Skeletal muscle cell (primary cell): ENCODE measurements around the gene ARHGAP18.

Experiments used
- DNase-seq: peaks from one replicate; pipeline ENCODE4 v3.0.0-alpha.2; 2010; ENCODE audit warnings: low read depth
- H3K4me3 ChIP-seq: 2 replicates; pipeline ENCODE4 v1.5.1; 2011; ENCODE audit warnings: low read depth, mild to moderate bottlenecking, control low read depth, low read length, moderate library complexity

Gene ARHGAP18

DNA sequence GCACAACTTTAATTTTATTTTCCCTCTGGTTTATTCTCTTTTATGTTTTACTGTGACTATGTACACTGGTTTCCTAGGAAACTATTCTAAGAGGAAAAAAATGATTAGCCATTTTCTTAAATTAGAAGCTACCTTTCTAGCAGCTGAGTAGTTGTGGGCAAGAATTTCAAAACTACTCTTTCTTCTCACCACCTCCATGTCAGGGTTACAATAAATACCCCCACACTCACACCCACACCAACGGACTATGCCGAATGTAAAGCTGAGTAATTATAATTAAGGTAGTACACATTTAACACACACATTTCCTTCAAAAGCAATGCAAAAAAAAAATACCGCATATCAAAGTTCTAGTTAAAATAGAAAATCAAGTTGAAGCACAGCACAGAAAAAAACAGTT, 78.9 kb downstream of the ARHGAP18 start:
- DNase-seq: no peak
- H3K4me3 ChIP-seq: no peak overlapping the region

DNA sequence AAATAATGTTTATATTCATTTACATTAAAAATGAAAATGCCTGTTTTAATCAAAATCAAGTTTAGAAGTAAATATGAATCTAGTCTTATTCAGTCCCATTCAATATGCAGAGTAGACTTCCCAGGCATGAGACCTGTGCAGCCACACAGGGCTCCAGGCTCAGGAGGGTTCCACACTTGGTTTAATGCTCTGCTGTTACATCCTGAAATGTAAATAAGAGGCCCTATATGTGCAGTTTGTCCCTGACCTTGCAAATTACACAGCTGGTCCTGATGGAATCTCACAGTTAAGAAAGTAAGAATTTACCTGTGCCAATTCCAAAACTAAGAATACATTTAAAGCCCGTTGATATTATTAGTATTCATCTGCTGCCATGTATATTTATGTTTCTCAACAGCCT, 79.4 kb downstream of the ARHGAP18 start:
- no peak overlapping the region for H3K4me3 ChIP-seq
- no peak for DNase-seq

DNA sequence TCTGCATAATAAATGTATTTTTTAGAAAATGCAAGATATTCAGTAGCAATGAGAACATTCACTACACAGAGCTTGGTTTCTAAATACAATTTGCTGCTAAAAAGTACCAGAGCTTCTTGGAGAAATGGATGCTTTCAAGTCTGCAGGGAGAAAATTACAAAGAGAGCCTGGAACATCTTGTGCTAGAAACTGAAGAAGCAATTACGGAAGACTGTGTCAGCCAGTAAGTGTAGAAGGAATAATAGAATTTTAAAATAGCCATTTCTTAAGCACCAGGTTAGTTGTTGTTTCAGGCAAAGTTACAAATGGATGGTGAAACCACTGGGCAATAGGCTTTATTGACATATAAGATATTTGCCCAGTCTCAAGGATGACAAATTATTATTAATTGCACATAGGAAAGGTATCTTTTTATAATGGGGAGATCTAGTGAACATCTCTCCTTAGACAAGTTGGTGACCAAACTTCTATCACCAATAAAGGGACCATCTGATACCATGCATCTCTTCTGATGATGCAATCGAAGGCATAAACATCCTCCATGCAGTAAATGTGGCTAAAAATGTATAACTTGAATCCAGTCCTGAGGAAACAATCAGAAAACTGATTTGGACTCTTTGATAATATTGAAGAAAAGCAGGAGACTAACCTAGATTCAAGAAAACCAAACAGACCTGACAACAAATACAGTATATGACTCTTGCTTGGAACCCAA, 81.7 kb downstream of the ARHGAP18 start:
- H3K4me3 ChIP-seq: no peak overlapping the region
- DNase-seq: no peak

DNA sequence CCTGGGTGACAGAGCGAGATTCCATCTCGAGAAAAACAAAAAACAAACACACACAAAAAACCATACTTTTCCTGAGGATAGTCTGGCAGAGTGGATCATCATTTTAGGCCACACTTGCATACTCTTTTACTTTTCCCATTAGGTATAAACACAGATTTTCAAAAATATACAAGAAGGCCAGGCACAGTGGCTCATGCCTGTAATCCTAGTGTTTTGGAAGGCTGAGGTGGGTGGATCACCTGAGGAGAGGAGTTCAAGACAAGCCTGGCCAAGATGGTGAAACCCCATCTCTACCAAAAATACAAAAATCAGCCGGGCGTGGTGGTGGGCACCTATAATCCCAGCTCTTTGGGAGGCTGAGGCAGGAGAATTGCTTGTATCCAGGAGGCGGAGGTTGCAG, 85.5 kb downstream of the ARHGAP18 start:
- DNase-seq: no peak
- no peak overlapping the region for H3K4me3 ChIP-seq

DNA sequence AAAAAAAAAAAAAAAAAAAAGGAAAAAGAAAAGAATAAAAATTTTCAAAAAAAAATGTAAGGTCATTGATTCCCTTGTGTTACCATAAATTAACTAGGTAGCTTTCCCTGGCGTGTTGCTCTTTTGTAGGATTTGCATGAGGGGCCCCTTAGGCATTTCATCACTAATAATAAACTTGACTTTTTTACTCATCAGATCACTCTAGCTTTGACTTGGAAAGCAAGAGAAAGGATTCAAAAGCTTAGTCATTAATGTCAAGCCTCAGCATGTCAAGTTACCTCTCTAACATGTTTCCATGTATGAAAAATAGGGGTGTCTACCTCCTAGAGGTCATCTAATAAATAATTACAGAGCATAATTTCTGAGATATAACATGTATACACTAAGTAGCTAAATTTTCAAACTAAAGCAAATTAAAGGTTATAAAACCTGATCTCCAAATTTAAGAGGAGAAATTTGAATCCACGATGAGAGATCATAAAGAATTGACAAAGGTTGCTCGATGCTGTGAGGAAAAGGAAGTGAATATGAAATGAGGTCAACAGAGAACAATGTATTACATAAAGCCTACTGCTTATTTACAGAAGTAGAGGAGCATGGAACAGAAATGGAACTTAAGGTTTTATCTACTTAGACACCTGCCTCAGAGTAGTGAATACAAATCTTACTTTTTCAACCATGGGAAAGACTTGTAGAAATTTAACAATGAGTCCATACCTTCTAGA, 86.8 kb downstream of the ARHGAP18 start:
- no peak for DNase-seq

DNA sequence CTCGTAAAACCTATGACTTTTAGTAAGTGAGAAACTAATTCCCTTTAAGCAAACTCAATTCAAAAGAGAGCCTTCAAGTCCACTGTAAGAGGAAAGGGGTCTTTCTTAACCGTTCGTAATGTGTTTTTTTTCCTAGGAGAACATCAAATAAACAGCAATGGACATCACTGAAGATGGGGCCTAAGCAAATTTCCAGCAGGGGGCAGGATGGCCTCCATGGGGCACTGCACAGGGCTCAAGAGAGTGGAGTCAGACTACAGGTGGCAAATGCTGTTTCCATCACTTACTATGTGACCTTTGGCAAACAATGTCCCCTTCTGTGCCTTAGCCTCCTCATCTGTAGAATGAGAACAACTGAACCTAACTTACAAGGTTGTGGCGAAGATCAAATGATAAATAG, 88.7 kb downstream of the ARHGAP18 start:
- H3K4me3 ChIP-seq: no peak overlapping the region
- no peak for DNase-seq

More for the DNA sequence above, 86.8 kb downstream of the ARHGAP18 start:
- no peak overlapping the region for H3K4me3 ChIP-seq

DNA sequence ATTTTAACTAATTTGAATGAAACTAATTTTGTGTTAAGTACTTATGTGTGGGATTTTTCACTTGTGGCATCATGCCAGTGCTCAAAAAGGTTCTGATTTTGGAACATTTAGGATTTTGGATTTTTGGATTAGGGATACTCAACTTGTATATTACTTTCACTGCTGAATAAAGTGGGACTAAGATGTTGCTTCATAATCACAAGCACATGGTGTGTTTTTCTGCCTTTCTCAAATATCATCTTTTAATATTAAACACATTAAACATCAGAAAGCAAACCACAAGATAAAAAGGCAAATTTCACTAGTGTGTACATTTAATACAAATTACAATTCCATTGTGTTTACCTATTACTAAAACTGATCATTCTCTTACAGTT, 89.8 kb downstream of the ARHGAP18 start:
- no peak overlapping the region for H3K4me3 ChIP-seq
- no peak for DNase-seq

DNA sequence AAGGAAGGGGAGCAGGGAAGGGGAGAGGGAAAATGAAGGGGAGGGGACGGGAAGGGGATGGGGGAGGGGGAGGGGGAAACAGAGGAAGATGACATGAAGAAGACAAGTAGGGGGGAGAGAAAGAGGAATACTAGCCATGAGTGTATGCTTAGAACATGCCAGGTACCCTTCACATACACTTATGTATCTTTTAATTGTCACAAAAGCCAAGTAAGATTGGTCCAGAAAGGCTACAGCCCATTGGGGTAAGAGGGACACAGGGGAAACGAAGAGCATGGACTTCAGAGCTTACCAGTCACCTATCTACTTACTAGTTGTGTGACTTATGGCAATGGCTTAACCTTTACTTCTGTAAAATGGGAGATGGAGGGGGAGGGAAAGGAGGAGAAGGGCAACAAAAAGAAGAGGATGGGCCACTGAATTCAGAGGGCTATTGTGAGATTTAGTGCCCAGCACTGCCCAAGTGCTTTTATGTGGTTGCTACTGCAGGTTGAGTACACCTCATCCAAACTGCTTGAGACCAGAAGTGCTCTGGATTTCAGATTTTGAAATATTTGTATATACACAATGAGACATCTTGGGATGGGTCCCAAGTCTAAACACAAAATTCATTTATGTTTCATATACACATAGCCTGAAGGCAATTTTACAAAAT, 90.3 kb downstream of the ARHGAP18 start:
- H3K4me3 ChIP-seq: no peak overlapping the region
- DNase-seq: no peak

DNA sequence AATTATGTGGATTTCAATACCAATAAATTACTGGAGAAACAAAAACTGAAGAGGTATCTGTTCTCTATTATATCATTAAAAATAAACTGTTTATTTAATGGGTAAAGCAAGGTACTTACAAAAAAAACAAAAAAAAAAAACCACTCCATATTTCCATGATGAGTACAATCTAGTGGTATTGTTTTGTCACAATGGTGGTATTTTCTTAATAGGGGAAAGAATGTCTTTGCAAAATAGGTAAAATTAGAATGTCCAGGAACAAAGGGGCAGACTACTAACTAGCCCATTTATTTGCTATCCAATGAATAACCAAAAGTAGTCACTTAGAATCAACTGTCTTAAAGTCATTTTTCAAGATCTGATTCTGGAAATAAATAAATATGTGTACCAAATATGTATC, 92.0 kb downstream of the ARHGAP18 start:
- no peak for DNase-seq
- H3K4me3 ChIP-seq: no peak overlapping the region

DNA sequence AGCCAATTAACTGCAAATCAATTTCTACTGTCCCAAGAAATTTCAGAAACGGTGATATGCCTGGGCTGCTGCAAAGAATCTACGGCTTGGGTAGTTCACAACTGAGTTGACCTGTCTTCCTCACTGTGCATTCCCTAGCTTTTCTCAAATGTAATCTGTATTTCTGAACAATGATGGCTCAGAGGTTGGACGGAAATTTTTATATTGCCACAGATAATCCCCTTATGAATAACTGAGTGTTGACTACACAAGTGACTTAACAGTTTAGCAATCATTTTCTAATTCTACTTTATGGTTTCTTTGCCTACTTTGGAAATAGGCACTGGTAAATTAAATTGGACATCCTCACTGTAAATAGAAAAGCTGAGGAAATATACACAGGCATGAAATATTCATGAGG, 94.5 kb downstream of the ARHGAP18 start:
- DNase-seq: no peak
- H3K4me3 ChIP-seq: no peak overlapping the region

DNA sequence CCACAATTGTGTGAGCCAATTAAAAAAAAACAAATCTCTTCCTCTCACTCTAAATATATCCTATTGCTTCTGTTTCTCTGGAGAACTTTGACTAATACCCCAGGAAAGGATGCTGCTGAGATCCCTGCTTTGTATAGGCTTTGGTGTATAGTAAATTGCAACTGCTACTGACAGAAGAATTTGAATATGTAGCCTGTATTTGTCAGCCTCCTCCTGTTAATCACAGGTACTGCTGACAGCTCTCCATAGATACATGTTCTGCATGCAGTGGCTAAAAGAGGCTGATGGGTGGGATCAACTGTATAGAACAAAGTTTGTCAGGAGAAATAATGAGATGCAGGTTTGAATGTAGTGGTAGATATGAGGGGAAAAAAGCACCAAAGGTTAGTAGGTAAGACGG, 95.0 kb downstream of the ARHGAP18 start:
- no peak overlapping the region for H3K4me3 ChIP-seq
- no peak for DNase-seq

DNA sequence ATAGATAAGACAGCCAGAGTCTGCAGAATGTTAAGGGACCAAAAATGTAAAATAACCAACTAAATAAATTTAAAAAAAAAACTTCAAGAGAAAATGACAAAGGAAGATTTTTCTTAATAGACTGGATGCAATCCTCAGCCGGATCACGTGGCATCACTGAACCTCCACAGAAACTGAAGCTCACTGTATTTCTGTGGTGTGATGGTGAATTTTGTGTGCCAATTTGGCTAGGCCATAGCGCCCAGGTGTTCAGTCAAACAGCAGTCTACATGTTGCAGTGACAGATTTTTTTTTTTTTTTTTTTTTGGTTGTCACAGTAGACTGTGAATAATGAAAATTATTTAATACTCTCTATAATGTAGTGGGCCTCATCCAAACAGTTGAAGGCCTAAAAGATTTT, 95.5 kb downstream of the ARHGAP18 start:
- DNase-seq: no peak
- no peak overlapping the region for H3K4me3 ChIP-seq

DNA sequence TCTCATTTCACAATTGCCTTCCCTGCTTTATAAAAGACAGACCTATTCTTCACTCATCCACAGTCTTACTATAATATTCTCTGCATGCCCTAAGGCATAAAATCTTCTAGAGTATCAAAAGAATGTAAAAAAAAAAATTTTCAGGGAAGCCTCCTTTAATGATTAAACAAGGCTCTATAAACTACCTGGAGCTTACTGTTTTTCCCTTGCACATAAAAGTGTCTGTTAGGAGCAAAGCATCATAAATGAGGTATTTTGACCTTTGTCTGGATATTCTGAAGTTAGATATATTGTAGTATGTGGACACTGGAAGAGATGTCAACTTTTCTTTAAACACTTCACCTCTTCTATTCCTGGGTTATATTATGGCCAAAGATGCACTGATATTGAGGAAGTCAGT, 97.5 kb downstream of the ARHGAP18 start:
- no peak overlapping the region for H3K4me3 ChIP-seq
- no peak for DNase-seq

DNA sequence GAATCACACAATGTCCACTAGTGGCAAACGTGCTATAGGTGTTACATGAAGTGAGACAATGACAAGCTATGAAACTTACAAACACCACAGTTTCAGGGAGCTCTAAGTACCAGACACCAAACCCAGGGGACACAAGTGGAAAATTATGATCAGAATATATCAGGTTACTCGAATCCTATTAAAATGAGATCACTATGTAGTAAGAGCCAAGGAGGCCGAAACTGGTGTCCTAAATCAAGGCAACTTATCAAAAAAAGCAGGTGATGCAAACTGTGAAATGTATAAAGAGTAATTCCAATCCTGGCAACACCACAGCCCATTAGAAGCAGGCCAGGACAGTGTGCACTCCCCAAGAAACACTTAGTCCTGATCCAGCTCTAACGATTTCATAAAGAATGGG, 100.3 kb downstream of the ARHGAP18 start:
- H3K4me3 ChIP-seq: no peak overlapping the region
- no peak for DNase-seq

DNA sequence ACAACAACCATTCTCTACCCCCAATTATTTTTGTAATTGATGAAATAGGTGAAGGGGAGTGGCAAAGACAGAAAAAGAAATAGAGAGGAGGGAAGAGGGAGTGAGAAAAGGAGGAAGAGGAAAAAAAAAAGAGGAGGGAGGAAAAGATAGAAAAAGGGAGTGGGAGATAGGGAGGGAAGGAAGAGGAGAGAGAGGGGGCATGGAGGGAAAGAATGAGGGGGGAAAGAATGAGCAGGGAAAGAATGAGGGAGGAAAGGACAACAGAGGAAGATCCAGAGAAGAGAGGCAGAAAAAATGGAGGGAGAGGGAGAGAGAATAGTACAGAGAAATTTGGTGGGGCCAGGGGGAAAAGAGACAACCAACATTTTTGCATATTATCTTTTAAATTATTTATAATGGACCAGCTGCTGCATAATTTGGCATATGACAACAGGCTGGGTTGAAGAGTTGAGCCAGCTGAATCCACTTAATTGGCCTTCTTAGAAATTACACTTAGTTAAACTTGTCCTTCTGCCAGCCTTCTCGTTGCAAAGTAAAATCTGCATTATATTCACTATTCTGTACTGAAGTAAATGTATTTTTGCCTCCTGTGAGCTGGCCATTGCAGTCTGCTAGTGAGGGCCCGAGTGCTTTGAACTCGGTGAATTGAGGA, 101.0 kb downstream of the ARHGAP18 start:
- DNase-seq: no peak
- no peak overlapping the region for H3K4me3 ChIP-seq

DNA sequence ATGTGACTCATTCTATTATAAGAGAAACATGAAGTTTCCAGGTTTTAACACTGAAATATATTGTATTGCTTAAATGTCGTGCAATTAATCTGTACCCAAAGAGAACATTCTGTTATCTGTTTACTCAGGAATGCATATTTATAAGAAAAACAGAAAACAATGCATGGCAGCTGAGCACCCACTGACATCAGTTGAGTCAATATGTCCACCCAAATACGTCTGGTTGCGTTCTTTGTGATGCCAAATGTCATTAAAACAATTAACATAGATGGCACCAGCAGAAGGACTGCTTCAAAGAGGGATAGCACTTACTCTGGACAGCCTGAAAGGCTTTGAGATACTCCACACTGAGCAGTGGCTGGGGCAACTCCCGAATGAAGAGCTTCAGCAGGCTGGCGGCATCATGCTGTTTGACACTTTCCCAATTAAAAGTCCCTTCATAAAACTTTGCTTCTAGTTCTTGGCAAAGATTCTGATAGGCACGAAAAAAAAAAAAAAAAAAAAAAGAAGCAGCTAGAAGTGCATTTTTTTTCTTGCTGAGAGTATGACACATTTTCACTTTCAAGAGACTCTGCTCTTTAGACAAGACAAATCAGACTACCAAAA, 102.3 kb downstream of the ARHGAP18 start:
- no peak for DNase-seq
- H3K4me3 ChIP-seq: no peak overlapping the region

DNA sequence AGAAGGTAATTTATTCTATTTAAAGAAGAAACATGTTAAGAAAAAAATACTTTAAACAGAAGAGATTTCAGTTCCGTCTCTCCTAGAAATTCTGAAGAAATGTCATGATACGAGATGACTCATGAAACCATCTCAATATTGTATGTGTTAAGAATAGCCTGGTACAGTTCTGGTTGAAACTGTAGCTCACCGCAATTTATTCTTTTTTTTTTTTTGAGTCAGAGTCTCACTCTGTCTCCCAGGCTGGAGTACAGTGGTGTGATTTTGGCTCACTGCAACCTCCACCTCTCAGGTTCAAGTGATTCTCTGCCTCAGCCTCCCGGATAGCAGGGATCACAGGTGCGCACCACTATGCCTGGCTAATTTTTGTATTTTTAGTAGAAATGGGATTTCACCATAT, 103.3 kb downstream of the ARHGAP18 start:
- DNase-seq: no peak
- no peak overlapping the region for H3K4me3 ChIP-seq

DNA sequence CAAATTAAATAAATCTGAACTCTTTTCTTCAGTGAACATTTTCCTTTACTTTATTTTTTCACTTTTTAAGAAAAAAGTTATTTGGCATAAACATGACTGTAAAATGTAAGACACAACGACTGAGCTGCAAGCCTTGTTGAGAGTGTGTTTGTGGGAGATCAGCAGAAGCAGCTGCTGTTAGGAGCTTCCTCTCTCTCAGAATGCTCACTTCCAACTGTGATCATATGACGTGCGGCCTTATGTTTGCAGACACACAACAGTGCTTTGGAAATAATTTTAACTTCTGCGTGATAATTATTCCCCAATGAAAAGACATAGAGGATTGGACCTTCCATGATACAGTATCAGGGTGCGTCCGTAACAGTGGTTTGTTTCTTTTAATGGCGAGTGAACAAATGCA, 104.0 kb downstream of the ARHGAP18 start:
- no peak overlapping the region for H3K4me3 ChIP-seq
- DNase-seq: no peak

DNA sequence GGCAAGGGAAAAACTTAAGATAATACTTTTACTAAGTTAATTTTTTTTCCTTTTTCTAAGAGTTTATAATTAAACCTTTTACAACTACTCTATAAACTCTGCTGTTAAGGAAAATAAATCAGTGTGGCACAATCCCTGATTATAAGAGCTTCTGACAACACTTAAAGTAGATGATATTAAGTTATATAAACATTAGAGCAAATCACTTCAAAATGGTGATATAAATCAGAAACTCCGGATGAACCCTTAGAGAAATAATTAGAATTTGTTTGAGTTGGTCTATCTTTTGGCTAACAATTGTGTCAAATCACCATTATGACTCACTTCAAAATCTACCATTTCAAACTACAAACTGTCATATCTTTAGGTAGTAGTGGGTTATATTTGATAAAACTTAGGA, 104.9 kb downstream of the ARHGAP18 start:
- DNase-seq: no peak

DNA sequence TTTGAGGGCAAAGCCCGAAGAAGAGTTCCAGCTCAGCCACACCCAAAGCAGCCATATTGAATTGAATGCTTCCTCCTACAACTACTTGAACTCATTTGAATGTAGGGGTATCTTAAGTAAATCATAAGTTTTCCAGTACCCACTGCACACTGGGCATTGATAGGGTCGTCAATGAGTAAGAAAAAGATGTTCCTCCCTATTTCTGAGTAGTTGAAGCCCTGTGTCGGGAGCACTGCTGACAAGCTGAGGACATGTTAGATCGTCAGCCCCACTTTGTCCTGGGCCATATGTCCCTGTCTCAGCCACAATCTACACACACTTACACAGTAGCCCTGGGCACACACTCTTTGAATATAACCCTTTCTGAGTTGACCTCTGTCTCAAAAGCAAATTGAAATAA, 105.7 kb downstream of the ARHGAP18 start:
- no peak for DNase-seq
- no peak overlapping the region for H3K4me3 ChIP-seq

More for the DNA sequence above, 104.9 kb downstream of the ARHGAP18 start:
- no peak overlapping the region for H3K4me3 ChIP-seq
